ENCODE results near the gene HMX2. TPM values are rescaled to one million over a fixed set of nuclear protein-coding genes. Genes with fewer than 3 reads are reported as not detected.

The HMX2 gene
- total and polyA plus RNA-seq, 2 of the 8 experiments (the other 6 are each of a cell fraction or from before 2014, with no cell fraction given), result 2.0 to 2.7 TPM

- H2BK15ac ChIP-seq (ENCODE audit: low read length), result peak overlapping the region; percentile 6; the same call in 1 of the 2 replicates
- H3K56ac ChIP-seq (replicated peaks; ENCODE audit: insufficient read length, low read depth, low read length), result no peak overlapping the region
- no peak overlapping the region for H4K8ac ChIP-seq (ENCODE audit: extremely low read depth, insufficient read depth, low read length)
- H3K9ac ChIP-seq (replicated peaks in 1 of 4; ENCODE audit: extremely low read depth in 1 of 4, low read depth in 3 of 4, low read length in 3 of 4), result no peak overlapping the region
- peak overlapping the region in 1 of 4 experiments; percentile 59; a peak in 2 of 8 replicates for H3K4me3 ChIP-seq (ENCODE audit: extremely low read depth in 1 of 4, insufficient read depth in 2 of 4, low read depth in 3 of 4, low read length in 4 of 4)
- POLR2A ChIA-PET (ENCODE audit: partially characterized antibody), result interaction anchor here (0.8 to 5.0 kb wide), 4 partner anchors 10 to 20 kb away, joined by 4 to 35 read pairs (median 20); no protein-coding TSS in a partner anchor
- H3K9me3 ChIP-seq (ENCODE audit: insufficient read depth in 2 of 2, low read depth in 1 of 2, low read length in 1 of 2), result no peaks in the 10 kb centered on the region
- no peak overlapping the region for H2BK120ac ChIP-seq (replicated peaks; ENCODE audit: low read depth, low read length)
- H3K14ac ChIP-seq (ENCODE audit: insufficient read length), result no peak overlapping the region
- no peak overlapping the region for H2BK5ac ChIP-seq (ENCODE audit: low read depth, low read length)
- CTCF ChIA-PET (ENCODE audit: partially characterized antibody), result interaction anchor here (1.0 to 3.5 kb wide), 4 partner anchors 10 to 104 kb away, joined by 3 to 12 read pairs (median 4); no protein-coding TSS in a partner anchor
- peaks cover 82 to 99% (median 91%) of the 10 kb centered on the region in 4 experiments for H3K27me3 ChIP-seq (replicated peaks in 1 of 4; ENCODE audit: control insufficient read depth in 3 of 4, extremely low read depth in 1 of 4, insufficient read depth in 3 of 4, low read length in 3 of 4)
- H3K79me2 ChIP-seq (ENCODE audit: control insufficient read depth in 1 of 2, insufficient read depth in 2 of 2, low read length in 2 of 2), result no peaks in the 10 kb centered on the region
- no peak overlapping the region for H2AK5ac ChIP-seq (ENCODE audit: low read depth, low read length)
- H4K91ac ChIP-seq (replicated peaks; ENCODE audit: insufficient read length, low read length), result no peak overlapping the region
- TF ChIP-seq SUZ12 (IDR thresholded peaks at IDR 0.05; ENCODE audit: low read length), result peak; percentile 54
- peak; percentile 74 for TF ChIP-seq RNF2 (IDR thresholded peaks at IDR 0.05; ENCODE audit: borderline replicate concordance, low read depth, low read length, missing control alignments, poor library complexity, severe bottlenecking)
- no peak for TF ChIP-seq NANOG (IDR thresholded peaks at IDR 0.05; ENCODE audit: insufficient read depth, low read depth, low read length, poor library complexity, severe bottlenecking)
- no peak for TF ChIP-seq BRCA1 (IDR thresholded peaks at IDR 0.05; ENCODE audit: low read depth, low read length)
- no peak for TF ChIP-seq EGR1 (IDR thresholded peaks at IDR 0.05; ENCODE audit: borderline replicate concordance, low read depth, low read length)
- no peak for TF ChIP-seq SIRT6 (IDR thresholded peaks at IDR 0.05; ENCODE audit: low read length)
- TF ChIP-seq EP300 (IDR thresholded peaks at IDR 0.05; ENCODE audit: borderline replicate concordance in 1 of 2, low read depth in 2 of 2, low read length in 2 of 2), result no peak
- TF ChIP-seq EZH2 (IDR thresholded peaks at IDR 0.05; ENCODE audit: low read depth, low read length, severe bottlenecking), result peak; percentile 55
- peak overlapping the region; percentile 75; the same call in 1 of the 2 replicates for H3K18ac ChIP-seq (ENCODE audit: extremely low read depth, low read length)
- H3K27ac ChIP-seq (ENCODE audit: low read depth, low read length), result no peak overlapping the region
- no peak overlapping the region for H3K4ac ChIP-seq (replicated peaks; ENCODE audit: insufficient read length, low read depth, low read length)
- H3K23me2 ChIP-seq (ENCODE audit: low read depth, low read length), result peaks cover 19% of the 10 kb centered on the region
- no peak overlapping the region for H4K5ac ChIP-seq (ENCODE audit: insufficient read length, low read depth, low read length)
- no peaks in the 10 kb centered on the region for H3K79me1 ChIP-seq (ENCODE audit: low read depth, low read length)
- peak overlapping the region; percentile 84 to 86 for H3K4me2 ChIP-seq (ENCODE audit: insufficient read depth in 1 of 2, low read depth in 2 of 2, low read length in 2 of 2)
- H3K36me3 ChIP-seq (ENCODE audit: control insufficient read depth in 2 of 4, insufficient read depth in 4 of 4, low read length in 3 of 4), result no peaks in the 10 kb centered on the region; a peak in 1 of 8 replicates
- H3K4me1 ChIP-seq (replicated peaks in 1 of 4; ENCODE audit: control insufficient read depth in 3 of 4, insufficient read depth in 4 of 4, low read length in 3 of 4), result peaks cover 22 to 68% (median 43%) of the 10 kb centered on the region in 4 experiments
- FAIRE-seq, result no peak
- H2AFZ ChIP-seq (ENCODE audit: low read length), result no peak overlapping the region
- H3K23ac ChIP-seq (ENCODE audit: insufficient read length), result no peak overlapping the region
- peak overlapping the region; percentile 18; the same call in 1 of the 2 replicates for H2BK12ac ChIP-seq (ENCODE audit: low read depth, low read length)
- H2BK20ac ChIP-seq (ENCODE audit: low read length), result no peak overlapping the region
- no peak for DNase-seq (ENCODE audit: low read depth in 1 of 2, low spot score in 2 of 2)
- H4K20me1 ChIP-seq (replicated peaks in 1 of 2; ENCODE audit: control insufficient read depth in 1 of 2, insufficient read depth in 2 of 2, low read length in 2 of 2), result peaks cover 4 to 16% of the 10 kb centered on the region in 2 experiments
- 9% methylated on average over 24 of the region's 24 CpGs; no CpG with 5 or more reads in 1 of the 2 experiments for WGBS, 2 experiments (ENCODE audit: extremely low coverage in 1 of 2, insufficient coverage in 1 of 2, insufficient read length in 1 of 2, insufficient replicate concordance in 2 of 2, low coverage in 1 of 2, low lambda C conversion rate in 2 of 2, missing lambda C conversion rate in 1 of 2)
These were observed 872 bp upstream of the HMX2 start for GRCh38 chr10:123146894-123147634.
